ENCODE measurements around the gene SHISA9. TPM values are rescaled to one million over a fixed set of nuclear protein-coding genes. Genes with fewer than 3 reads are reported as not detected.

SHISA9 gene
- total and polyA plus RNA-seq, 12 donors = 0.04 to 4.8 (median 0.35) TPM

GRCh38 chr16:12902511-12903372 lies 1.3 kb downstream of the SHISA9 start:
- Histone ChIP-seq H3K9me3 (replicated peaks in 1 of 3) (no peaks in the 10 kb centered on the region), H3K4me1 (replicated peaks in 1 of 2) (no peaks in the 10 kb centered on the region), H3K36me3 (replicated peaks in 1 of 2) (no peaks in the 10 kb centered on the region), H3K27ac (no peak overlapping the region), H3K27me3 (peaks cover 39% of the 10 kb centered on the region), H3K4me3 (no peak overlapping the region)
- TF ChIP-seq CTCF (IDR thresholded peaks at IDR 0.05) (no peak), POLR2A (IDR thresholded peaks at IDR 0.05) (no peak)
- intact Hi-C loops (cut with DNase I) = no loop called here
- no peak for DNase-seq
- WGBS, 4 donors = 1 to 3% (median 2%) methylated on average over 32 to 55 of the region's 55 CpGs

- H3K4me3 ChIP-seq = no peak overlapping the region
- H3K9me3 ChIP-seq (replicated peaks in 1 of 3) = no peaks in the 10 kb centered on the region
- no peak overlapping the region for H3K27ac ChIP-seq
- TF ChIP-seq POLR2A (IDR thresholded peaks at IDR 0.05) (no peak), CTCF (IDR thresholded peaks at IDR 0.05) (no peak)
- intact Hi-C loops (cut with DNase I) = no loop called here
- WGBS, 4 donors = 2 to 5% (median 4%) methylated on average over 32 to 38 of the region's 38 CpGs
- peaks cover 39% of the 10 kb centered on the region for H3K27me3 ChIP-seq
- no peaks in the 10 kb centered on the region for H3K36me3 ChIP-seq (replicated peaks in 1 of 2)
- DNase-seq = no peak
- H3K4me1 ChIP-seq (replicated peaks in 1 of 2) = no peaks in the 10 kb centered on the region
Observed at GRCh38 chr16:12903407-12904328, 2.3 kb downstream of the SHISA9 start.

GRCh38 chr16:12904329-12904671 lies 2.9 kb downstream of the SHISA9 start:
- no peaks in the 10 kb centered on the region for H3K4me1 ChIP-seq (replicated peaks in 1 of 2)
- DNase-seq = no peak
- WGBS, 4 donors = 23 to 57% (median 24%) methylated on average over 1 to 7 of the region's 7 CpGs
- H3K27me3 ChIP-seq = peaks cover 33% of the 10 kb centered on the region
- no peaks in the 10 kb centered on the region for H3K9me3 ChIP-seq (replicated peaks in 1 of 3)
- no peak overlapping the region for H3K4me3 ChIP-seq
- H3K36me3 ChIP-seq (replicated peaks in 1 of 2) = no peaks in the 10 kb centered on the region
- no peak for TF ChIP-seq POLR2A (IDR thresholded peaks at IDR 0.05)
- no peak for TF ChIP-seq CTCF (IDR thresholded peaks at IDR 0.05)
- H3K27ac ChIP-seq = no peak overlapping the region
- intact Hi-C loops (cut with DNase I) = no loop called here

- H3K4me3 ChIP-seq = no peak overlapping the region
- H3K9me3 ChIP-seq (replicated peaks in 1 of 3) = no peaks in the 10 kb centered on the region
- H3K4me1 ChIP-seq (replicated peaks in 1 of 2) = no peaks in the 10 kb centered on the region
- peaks cover 20% of the 10 kb centered on the region for H3K27me3 ChIP-seq
- DNase-seq = no peak
- TF ChIP-seq POLR2A (IDR thresholded peaks at IDR 0.05) = no peak
- TF ChIP-seq CTCF (IDR thresholded peaks at IDR 0.05) = no peak
- H3K27ac ChIP-seq = no peak overlapping the region
- WGBS, 4 donors = 58 to 69% (median 62%) methylated on average over 5 of the region's 5 CpGs
- intact Hi-C loops (cut with DNase I) = no loop called here
- no peaks in the 10 kb centered on the region for H3K36me3 ChIP-seq (replicated peaks in 1 of 2)
Observed at GRCh38 chr16:12906271-12906670, 4.9 kb downstream of the SHISA9 start.
